Keratinocyte (primary cell): ENCODE results near the gene METTL3. TPM values are rescaled to one million over a fixed set of nuclear protein-coding genes. Genes with fewer than 3 reads are reported as not detected.

Source experiments
- DNase-seq: peaks from one replicate; pipeline ENCODE4 v3.0.0-alpha.2; 2011; ENCODE audit warnings: low read depth, missing footprints, low spot score
- FAIRE-seq: peaks from 2 replicates; lab custom pipeline; 2011; peaks lifted over from hg19 to GRCh38; lab: Jason Lieb, UNC
- H2AFZ ChIP-seq: 2 replicates; pipeline ENCODE4 v1.6.0; 2012; ENCODE audit warnings: low read length, control low read depth, inconsistent platforms; ENCODE audit not compliant: control insufficient read depth
- H3K27ac ChIP-seq: 2 replicates; pipeline ENCODE4 v1.5.1; 2011; ENCODE audit warnings: low read length; ENCODE audit not compliant: control insufficient read depth, insufficient read depth
- H3K27me3 ChIP-seq: 3 replicates; pipeline ENCODE4 v1.6.0; 2011; ENCODE audit warnings: low read length; ENCODE audit not compliant: control insufficient read depth, insufficient read depth; ENCODE audit errors: extremely low read depth
- H3K36me3 ChIP-seq, 2 experiments: 2 replicates in 1 of 2; 3 replicates in 1 of 2; pipeline ENCODE4 v1.5.1; 2011; ENCODE audit warnings: low read length in 2 of 2, mild to moderate bottlenecking in 1 of 2; ENCODE audit not compliant: control insufficient read depth in 2 of 2, insufficient read depth in 2 of 2; ENCODE audit errors: extremely low read depth in 1 of 2
- H3K4me1 ChIP-seq: 3 replicates; pipeline ENCODE4 v1.5.1; 2011; ENCODE audit warnings: low read length; ENCODE audit not compliant: control insufficient read depth, insufficient read depth; ENCODE audit errors: extremely low read depth
- H3K4me2 ChIP-seq: 3 replicates; pipeline ENCODE4 v1.6.0; 2011; ENCODE audit warnings: low read depth, low read length; ENCODE audit not compliant: control insufficient read depth, insufficient read depth; ENCODE audit errors: extremely low read depth
- H3K4me3 ChIP-seq, 3 experiments: fragments of 200-600 bp in 1 of 3; sonication (generic) in 1 of 3; 2 replicates in 2 of 3; 3 replicates in 1 of 3; pipeline ENCODE4 v1.5.1; 2011 to 2016; ENCODE audit warnings: low read length in 3 of 3, mild to moderate bottlenecking in 3 of 3, control low read depth in 2 of 3, inconsistent platforms in 1 of 3, low read depth in 1 of 3, mixed read lengths in 1 of 3, mixed run types in 1 of 3, moderate library complexity in 1 of 3; ENCODE audit not compliant: control insufficient read depth in 2 of 3, insufficient read depth in 2 of 3; ENCODE audit errors: extremely low read depth in 1 of 3
- H3K79me2 ChIP-seq: 2 replicates; pipeline ENCODE4 v1.6.0; 2012; ENCODE audit warnings: low read length; ENCODE audit not compliant: control insufficient read depth, insufficient read depth
- H3K9ac ChIP-seq: 3 replicates; pipeline ENCODE4 v1.6.0; 2011; ENCODE audit warnings: low read length; ENCODE audit not compliant: control insufficient read depth, insufficient read depth; ENCODE audit errors: extremely low read depth
- H3K9me1 ChIP-seq: 3 replicates; pipeline ENCODE4 v1.6.0; 2011; ENCODE audit warnings: low read length; ENCODE audit not compliant: control insufficient read depth, insufficient read depth; ENCODE audit errors: extremely low read depth
- H3K9me3 ChIP-seq: 2 replicates; pipeline ENCODE4 v1.5.1; 2012; ENCODE audit warnings: low read depth, low read length; ENCODE audit not compliant: control insufficient read depth
- H4K20me1 ChIP-seq: 3 replicates; pipeline ENCODE4 v1.6.0; 2011; ENCODE audit warnings: low read length; ENCODE audit not compliant: control insufficient read depth, insufficient read depth; ENCODE audit errors: extremely low read depth
- EZH2 ChIP-seq: IDR thresholded peaks from one replicate; pipeline ENCODE4 v1.6.1; 2012; ENCODE audit warnings: inconsistent platforms, mild to moderate bottlenecking, low read length, moderate library complexity
- dilution Hi-C: fragments of 300-500 bp; cut with MboI; formaldehyde crosslinking; loops from one replicate; pipeline ENCODE4 v1.7.0; 2020; ENCODE audit warnings: low sequenced_read_pairs; ENCODE audit not compliant: extremely low pct_ligation_motif_present
- polyA plus RNA-seq, 5 experiments: library from polyadenylated mRNA; depleted of rRNA in 3 of 5; stranded (reverse) in 3 of 5; stranded (forward) in 1 of 5; unstranded in 1 of 5; fragments of >200 nt; gene quantifications; 1 replicate in 1 of 5; 2 replicates in 3 of 5; 3 replicates in 1 of 5; pipeline versions ENCODE4 v1.2.1 to v1.2.3, GENCODE V29; 2011 to 2012; ENCODE audit warnings: missing spikeins in 2 of 5, low read depth in 1 of 5, low replicate concordance in 1 of 5
- TF ChIP-seq, protein P1 (sequence below), 3 experiments: IDR thresholded peaks in 1 of 3; conservative IDR thresholded peaks in 1 of 3; optimal IDR thresholded peaks in 1 of 3; 2 replicates in 2 of 3; 3 replicates in 1 of 3; pipeline versions ENCODE3 to v1.5.1; 2011; ENCODE audit warnings: low read length in 3 of 3, mild to moderate bottlenecking in 3 of 3, moderate library complexity in 2 of 3, control low read depth in 1 of 3, inconsistent platforms in 1 of 3; ENCODE audit not compliant: insufficient read depth in 2 of 3; ENCODE audit errors: extremely low read depth in 1 of 3

Gene METTL3
- polyA plus RNA-seq, 1 donor (not counting 4 experiments of a cell fraction or from before 2014, with no cell fraction given), result 99.7 TPM

DNA sequence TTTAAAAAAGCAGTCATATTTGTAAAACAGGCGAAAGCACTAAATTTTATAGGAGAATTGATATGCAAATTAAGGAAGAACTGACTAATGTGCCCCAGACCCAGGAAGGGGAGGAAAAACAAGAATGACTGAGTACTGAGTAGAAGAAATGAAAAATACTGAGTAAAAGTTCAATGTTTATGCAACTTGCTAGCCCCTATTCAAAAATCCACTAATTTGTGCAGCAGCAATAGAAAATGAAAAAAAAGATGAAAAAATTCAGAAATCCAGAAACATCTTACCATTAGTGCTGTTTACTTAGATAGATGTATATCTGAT lies 61.3 kb downstream of the METTL3 start:
- FAIRE-seq, result no peak
- no peak for TF ChIP-seq EZH2
- TF ChIP-seq, protein P1, sequence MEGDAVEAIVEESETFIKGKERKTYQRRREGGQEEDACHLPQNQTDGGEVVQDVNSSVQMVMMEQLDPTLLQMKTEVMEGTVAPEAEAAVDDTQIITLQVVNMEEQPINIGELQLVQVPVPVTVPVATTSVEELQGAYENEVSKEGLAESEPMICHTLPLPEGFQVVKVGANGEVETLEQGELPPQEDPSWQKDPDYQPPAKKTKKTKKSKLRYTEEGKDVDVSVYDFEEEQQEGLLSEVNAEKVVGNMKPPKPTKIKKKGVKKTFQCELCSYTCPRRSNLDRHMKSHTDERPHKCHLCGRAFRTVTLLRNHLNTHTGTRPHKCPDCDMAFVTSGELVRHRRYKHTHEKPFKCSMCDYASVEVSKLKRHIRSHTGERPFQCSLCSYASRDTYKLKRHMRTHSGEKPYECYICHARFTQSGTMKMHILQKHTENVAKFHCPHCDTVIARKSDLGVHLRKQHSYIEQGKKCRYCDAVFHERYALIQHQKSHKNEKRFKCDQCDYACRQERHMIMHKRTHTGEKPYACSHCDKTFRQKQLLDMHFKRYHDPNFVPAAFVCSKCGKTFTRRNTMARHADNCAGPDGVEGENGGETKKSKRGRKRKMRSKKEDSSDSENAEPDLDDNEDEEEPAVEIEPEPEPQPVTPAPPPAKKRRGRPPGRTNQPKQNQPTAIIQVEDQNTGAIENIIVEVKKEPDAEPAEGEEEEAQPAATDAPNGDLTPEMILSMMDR (optimal IDR thresholded peaks at IDR 0.05 in 1 of 3, IDR thresholded peaks at IDR 0.05 in 1 of 3, conservative IDR thresholded peaks at IDR 0.05 in 1 of 3; ENCODE audit: extremely low read depth in 1 of 3, insufficient read depth in 2 of 3, low read length in 3 of 3), result no peak

More for the DNA sequence above, 61.3 kb downstream of the METTL3 start:
- no peak overlapping the region for H3K9ac ChIP-seq
- no peak overlapping the region for H2AFZ ChIP-seq
- no peaks in the 10 kb centered on the region for H3K9me3 ChIP-seq
- peaks cover 94% of the 10 kb centered on the region for H3K79me2 ChIP-seq
- H3K9me1 ChIP-seq, result no peaks in the 10 kb centered on the region
- dilution Hi-C loops, result no loop called here
- H3K4me3 ChIP-seq, result no peak overlapping the region
- no peaks in the 10 kb centered on the region for H4K20me1 ChIP-seq
- H3K4me2 ChIP-seq, result no peak overlapping the region
- DNase-seq, result no peak
- no peaks in the 10 kb centered on the region for H3K27me3 ChIP-seq
- no peak overlapping the region for H3K27ac ChIP-seq
- H3K36me3 ChIP-seq, result peaks cover 0 to 1% of the 10 kb centered on the region in 2 experiments
- H3K4me1 ChIP-seq, result peaks cover 23% of the 10 kb centered on the region

Other genes with a start within 250 kb of the METTL3 start
- gene HNRNPC, start 241.9 kb downstream of the METTL3 start, polyA plus RNA-seq, result 624 to 871 TPM (median 786 TPM) in 3 replicates
- 0.07 TPM in 1 of 3 replicates, not detected in the others for gene RPGRIP1, start 231.3 kb downstream of the METTL3 start, polyA plus RNA-seq
- 49.2 to 79.4 TPM (median 54.3 TPM) in 3 replicates for gene SUPT16H, start 127.3 kb downstream of the METTL3 start, polyA plus RNA-seq
- 21.0 to 24.7 TPM (median 23.3 TPM) in 3 replicates for gene CHD8, start 55.2 kb downstream of the METTL3 start, polyA plus RNA-seq
- gene RAB2B, start 34.4 kb downstream of the METTL3 start, polyA plus RNA-seq, result 12.4 to 18.3 TPM (median 17.7 TPM) in 3 replicates
- 85.4 to 111 TPM (median 94.6 TPM) in 3 replicates for gene TOX4, start 34.1 kb downstream of the METTL3 start, polyA plus RNA-seq
- 0.44 to 0.84 TPM (median 0.64 TPM) in 3 replicates for gene SALL2, start 15.0 kb upstream of the METTL3 start, polyA plus RNA-seq
- not detected in 3 replicates for gene OR10G3, start 68.7 kb upstream of the METTL3 start, polyA plus RNA-seq
- not detected in 3 replicates for gene OR10G2, start 123.6 kb upstream of the METTL3 start, polyA plus RNA-seq
- gene OR4E2, start 142.5 kb upstream of the METTL3 start, polyA plus RNA-seq, result not detected in 3 replicates
- gene OR4E1, start 162.5 kb upstream of the METTL3 start, polyA plus RNA-seq, result not detected in 3 replicates